H1 (cell line): Measurements from ENCODE around the gene CNDP1. TPM values are rescaled to one million over a fixed set of nuclear protein-coding genes. Genes with fewer than 3 reads are reported as not detected.

Source experiments
- CTCF ChIA-PET: fragments of 300-600 bp; sonication (Branson Sonifier 250); formaldehyde crosslinking; loops from one replicate; lab custom pipeline; 2021; ENCODE audit not compliant: partially characterized antibody; lab: Charles Lee
- POLR2A ChIA-PET: fragments of 300-600 bp; sonication (Branson Sonifier 250); formaldehyde crosslinking; loops from one replicate; lab custom pipeline; 2021; ENCODE audit warnings: inconsistent platforms; ENCODE audit not compliant: partially characterized antibody; lab: Charles Lee
- DNase-seq, 2 experiments: peaks; one replicate each; pipeline versions ENCODE4 v3.0.0 to v3.0.0-alpha.2; 2010 to 2022; ENCODE audit warnings: low spot score in 2 of 2, low read depth in 1 of 2, mixed read lengths in 1 of 2
- FAIRE-seq: peaks from 2 replicates; lab custom pipeline; 2011; peaks lifted over from hg19 to GRCh38; lab: Jason Lieb, UNC
- H2AFZ ChIP-seq: 2 replicates; pipeline ENCODE4 v1.8.1; 2012; ENCODE audit warnings: low read length, inconsistent platforms
- H2AK5ac ChIP-seq: 2 replicates; pipeline ENCODE4 v1.6.1; 2013; ENCODE audit warnings: low read depth, low read length
- H2BK120ac ChIP-seq: replicated peaks from 2 replicates; pipeline ENCODE3; 2013; ENCODE audit warnings: low read depth, low read length, inconsistent platforms
- H2BK12ac ChIP-seq: 2 replicates; pipeline ENCODE4 v1.6.1; 2013; ENCODE audit warnings: low read depth, low read length
- H2BK15ac ChIP-seq: 2 replicates; pipeline ENCODE4 v1.6.1; 2013; ENCODE audit warnings: low read length
- H2BK20ac ChIP-seq: 2 replicates; pipeline ENCODE4 v1.6.1; 2013; ENCODE audit warnings: low read length
- H2BK5ac ChIP-seq: 2 replicates; pipeline ENCODE4 v1.6.1; 2013; ENCODE audit warnings: low read depth, low read length
- H3K14ac ChIP-seq: 2 replicates; pipeline ENCODE4 v1.6.1; 2013; ENCODE audit warnings: inconsistent platforms; ENCODE audit not compliant: insufficient read length
- H3K18ac ChIP-seq: 2 replicates; pipeline ENCODE4 v1.6.1; 2013; ENCODE audit warnings: low read length; ENCODE audit errors: extremely low read depth
- H3K23ac ChIP-seq: 2 replicates; pipeline ENCODE4 v1.6.1; 2013; ENCODE audit warnings: inconsistent platforms; ENCODE audit not compliant: insufficient read length
- H3K23me2 ChIP-seq: 2 replicates; pipeline ENCODE4 v1.6.1; 2013; ENCODE audit warnings: low read depth, low read length
- H3K27ac ChIP-seq: 2 replicates; pipeline ENCODE4 v1.6.1; 2011; ENCODE audit warnings: low read depth, low read length, inconsistent platforms
- H3K27me3 ChIP-seq, 4 experiments: replicated peaks in 1 of 4; 1 replicate in 1 of 4; 2 replicates in 3 of 4; pipeline versions ENCODE4 v1.6.1 to v1.8.1; 2011 to 2013; ENCODE audit warnings: low read length in 3 of 4, mild to moderate bottlenecking in 3 of 4, inconsistent platforms in 2 of 4, mixed read lengths in 2 of 4, moderate library complexity in 1 of 4; ENCODE audit not compliant: control insufficient read depth in 3 of 4, insufficient read depth in 3 of 4; ENCODE audit errors: extremely low read depth in 1 of 4
- H3K36me3 ChIP-seq, 4 experiments: 2 replicates each; pipeline versions ENCODE4 v1.6.1 to v1.8.1; 2011 to 2013; ENCODE audit warnings: mild to moderate bottlenecking in 4 of 4, low read length in 3 of 4, moderate library complexity in 2 of 4, control low read depth in 1 of 4, inconsistent platforms in 1 of 4; ENCODE audit not compliant: insufficient read depth in 4 of 4, control insufficient read depth in 2 of 4
- H3K4ac ChIP-seq: replicated peaks from 2 replicates; pipeline ENCODE3; 2013; ENCODE audit warnings: low read length, low read depth, mixed read lengths, inconsistent platforms; ENCODE audit not compliant: insufficient read length
- H3K4me1 ChIP-seq, 4 experiments: replicated peaks in 1 of 4; 1 replicate in 1 of 4; 2 replicates in 3 of 4; pipeline versions ENCODE4 v1.6.1 to v1.8.1; 2011 to 2013; ENCODE audit warnings: low read length in 3 of 4, inconsistent platforms in 2 of 4, mixed read lengths in 1 of 4; ENCODE audit not compliant: insufficient read depth in 4 of 4, control insufficient read depth in 3 of 4
- H3K4me2 ChIP-seq, 2 experiments: 2 replicates each; pipeline versions ENCODE4 v1.6.1 to v1.8.1; 2011 to 2013; ENCODE audit warnings: low read depth in 2 of 2, low read length in 2 of 2, control low read depth in 1 of 2, inconsistent platforms in 1 of 2, mild to moderate bottlenecking in 1 of 2; ENCODE audit not compliant: insufficient read depth in 1 of 2
- H3K4me3 ChIP-seq, 4 experiments: fragments of 200-600, 300-600 bp in 1 of 4; sonication (generic), shearing (Covaris generic), sonication (Bioruptor Twin) in 1 of 4; 2 replicates each; pipeline versions ENCODE4 v1.5.1 to v1.8.1; 2011 to 2016; ENCODE audit warnings: low read length in 4 of 4, low read depth in 3 of 4, control low read depth in 2 of 4, inconsistent platforms in 2 of 4, mild to moderate bottlenecking in 2 of 4, mixed read lengths in 1 of 4, moderate library complexity in 1 of 4; ENCODE audit not compliant: insufficient read depth in 2 of 4; ENCODE audit errors: extremely low read depth in 1 of 4
- H3K56ac ChIP-seq: replicated peaks from 2 replicates; pipeline ENCODE3; 2013; ENCODE audit warnings: low read depth, mild to moderate bottlenecking, mixed read lengths, low read length, inconsistent platforms; ENCODE audit not compliant: insufficient read length
- H3K79me1 ChIP-seq: 2 replicates; pipeline ENCODE4 v1.6.1; 2013; ENCODE audit warnings: low read depth, low read length, control low read depth
- H3K79me2 ChIP-seq, 2 experiments: 2 replicates each; pipeline versions ENCODE4 v1.6.1 to v1.8.1; 2012 to 2013; ENCODE audit warnings: low read length in 2 of 2, mild to moderate bottlenecking in 2 of 2, inconsistent platforms in 1 of 2; ENCODE audit not compliant: insufficient read depth in 2 of 2, control insufficient read depth in 1 of 2
- H3K9ac ChIP-seq, 4 experiments: replicated peaks in 1 of 4; 1 replicate in 1 of 4; 2 replicates in 3 of 4; pipeline versions ENCODE4 v1.6.1 to v1.8.1; 2011 to 2013; ENCODE audit warnings: low read depth in 3 of 4, low read length in 3 of 4, control low read depth in 2 of 4, mild to moderate bottlenecking in 2 of 4, moderate library complexity in 2 of 4, inconsistent platforms in 1 of 4; ENCODE audit errors: extremely low read depth in 1 of 4
- H3K9me3 ChIP-seq, 2 experiments: 2 replicates each; pipeline versions ENCODE4 v1.6.1 to v1.8.1; 2012 to 2013; ENCODE audit warnings: mild to moderate bottlenecking in 2 of 2, moderate library complexity in 2 of 2, control low read depth in 1 of 2, inconsistent platforms in 1 of 2, low read depth in 1 of 2, low read length in 1 of 2, mixed read lengths in 1 of 2; ENCODE audit not compliant: insufficient read depth in 2 of 2
- H4K20me1 ChIP-seq, 2 experiments: replicated peaks in 1 of 2; 2 replicates each; pipeline versions ENCODE3 to v1.8.1; 2011 to 2013; ENCODE audit warnings: inconsistent platforms in 2 of 2, low read length in 2 of 2, mild to moderate bottlenecking in 1 of 2; ENCODE audit not compliant: insufficient read depth in 2 of 2, control insufficient read depth in 1 of 2
- H4K5ac ChIP-seq: 2 replicates; pipeline ENCODE4 v1.6.1; 2013; ENCODE audit warnings: low read length, low read depth, mixed read lengths, inconsistent platforms; ENCODE audit not compliant: insufficient read length
- H4K8ac ChIP-seq: 2 replicates; pipeline ENCODE4 v1.8.0; 2013; ENCODE audit warnings: mild to moderate bottlenecking, moderate library complexity, low read length, inconsistent platforms; ENCODE audit not compliant: insufficient read depth; ENCODE audit errors: extremely low read depth
- H4K91ac ChIP-seq: replicated peaks from 2 replicates; pipeline ENCODE3; 2013; ENCODE audit warnings: low read length, mixed read lengths, inconsistent platforms; ENCODE audit not compliant: insufficient read length
- MAFK ChIP-seq: IDR thresholded peaks from 2 replicates; pipeline ENCODE4 v1.6.1; 2012; ENCODE audit warnings: low read depth, mild to moderate bottlenecking, improper control_type of control experiment, low read length
- WGBS, 2 experiments: shearing (Covaris generic) in 1 of 2; methylation state at CpG; one replicate each; pipeline versions ENCODE4 v1.1.6 to v1.1.7; 2013 to 2015; ENCODE audit warnings: low lambda C conversion rate in 2 of 2, mixed read lengths in 2 of 2, inconsistent platforms in 1 of 2, low coverage in 1 of 2, missing lambda C conversion rate in 1 of 2; ENCODE audit not compliant: insufficient replicate concordance in 2 of 2, insufficient coverage in 1 of 2, insufficient read length in 1 of 2; ENCODE audit errors: extremely low coverage in 1 of 2, missing lambda C conversion rate in 1 of 2; 5-methylcytosine and 5-hydroxymethylcytosine counted together
- polyA plus RNA-seq, 7 experiments: library from polyadenylated mRNA; depleted of rRNA in 3 of 7; stranded (reverse) in 5 of 7; unstranded in 2 of 7; fragments of >200 nt in 5 of 7; fragments of 200-250 nt in 2 of 7; gene quantifications; 1 replicate in 5 of 7; 2 replicates in 1 of 7; 4 replicates in 1 of 7; pipeline versions ENCODE4 v1.2.1 to v1.2.3, GENCODE V29; 2011 to 2013; ENCODE audit warnings: missing spikeins in 2 of 7, mixed read lengths in 2 of 7
- total RNA-seq: library from RNA; stranded (reverse); fragmentation: NEBNext Ultra II Directional; extraction: Animal tissue kit (Norgen Biotek cat#: 25700); gene quantifications from 2 replicates; pipeline ENCODE4 v1.2.1, GENCODE V29; 2021
- TF ChIP-seq, protein P1 (sequence below), 3 experiments: IDR thresholded peaks; 1 replicate in 2 of 3; 2 replicates in 1 of 3; pipeline versions ENCODE4 v1.5.1 to v1.6.1; 2011; ENCODE audit warnings: low read length in 3 of 3, mild to moderate bottlenecking in 3 of 3, inconsistent platforms in 2 of 3, low read depth in 1 of 3, moderate library complexity in 1 of 3; ENCODE audit not compliant: insufficient read depth in 1 of 3; ENCODE audit errors: control extremely low read depth in 1 of 3

CNDP1 gene
- total and polyA plus RNA-seq, 2 of the 8 experiments (the other 6 are each of a cell fraction or from before 2014, with no cell fraction given): 0.09 TPM; not detected in 1

DNA sequence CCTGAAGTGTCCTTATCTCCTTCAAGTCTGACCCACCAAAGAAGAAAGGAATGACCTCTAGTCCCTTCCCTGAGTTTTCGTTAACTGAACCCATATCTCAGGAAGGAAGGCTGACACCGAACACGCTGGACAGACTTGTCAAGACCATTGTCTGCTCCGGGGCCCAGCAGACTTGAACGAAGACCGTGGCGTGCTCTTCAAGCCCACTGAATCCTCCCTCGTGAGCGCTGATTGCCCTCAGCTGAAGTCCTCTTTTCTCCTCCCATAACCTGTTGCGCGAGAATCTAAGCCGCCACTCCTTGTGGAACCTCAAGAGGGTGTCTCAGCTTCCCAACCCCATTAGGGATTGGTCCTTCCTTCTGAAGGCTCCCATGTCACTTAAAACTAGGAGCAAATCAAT, 634 bp upstream of the CNDP1 start:
- Histone ChIP-seq H2BK120ac (no peak overlapping the region), H3K79me2 (no peaks in the 10 kb centered on the region), H3K18ac (no peak overlapping the region), H3K27me3 (no peaks in the 10 kb centered on the region), H2AK5ac (no peak overlapping the region), H3K23ac (no peak overlapping the region), H4K5ac (no peak overlapping the region), H3K4ac (no peak overlapping the region), H2BK5ac (no peak overlapping the region), H3K23me2 (no peaks in the 10 kb centered on the region), H4K91ac (no peak overlapping the region), H2BK15ac (no peak overlapping the region), H3K9ac (no peak overlapping the region), H3K4me2 (no peak overlapping the region), H2BK20ac (no peak overlapping the region), H3K9me3 (no peaks in the 10 kb centered on the region), H3K4me3 (no peak overlapping the region), H3K36me3 (no peaks in the 10 kb centered on the region), H3K27ac (no peak overlapping the region), H2AFZ (no peak overlapping the region), H3K4me1 (no peaks in the 10 kb centered on the region; a peak in 1 of 7 replicates), H2BK12ac (no peak overlapping the region), H3K79me1 (no peaks in the 10 kb centered on the region), H4K8ac (no peak overlapping the region), H3K56ac (no peak overlapping the region), H3K14ac (no peak overlapping the region), H4K20me1 (no peaks in the 10 kb centered on the region)
- ChIA-PET POLR2A (interaction anchor here (1.0 kb wide), 1 partner anchor 38 kb away, joined by 3 read pairs; the partner anchor contains the start of gene CNDP2), CTCF (interaction anchor here (1.0 to 2.1 kb wide), 5 partner anchors 10 to 38 kb away, joined by 3 to 11 read pairs (median 4); no protein-coding TSS in a partner anchor)
- no peak for FAIRE-seq
- no peak for DNase-seq
- WGBS, 2 experiments: 96% methylated on average over 12 of the region's 12 CpGs; no CpG with 5 or more reads in 1 of the 2 experiments
- TF ChIP-seq, protein P1, sequence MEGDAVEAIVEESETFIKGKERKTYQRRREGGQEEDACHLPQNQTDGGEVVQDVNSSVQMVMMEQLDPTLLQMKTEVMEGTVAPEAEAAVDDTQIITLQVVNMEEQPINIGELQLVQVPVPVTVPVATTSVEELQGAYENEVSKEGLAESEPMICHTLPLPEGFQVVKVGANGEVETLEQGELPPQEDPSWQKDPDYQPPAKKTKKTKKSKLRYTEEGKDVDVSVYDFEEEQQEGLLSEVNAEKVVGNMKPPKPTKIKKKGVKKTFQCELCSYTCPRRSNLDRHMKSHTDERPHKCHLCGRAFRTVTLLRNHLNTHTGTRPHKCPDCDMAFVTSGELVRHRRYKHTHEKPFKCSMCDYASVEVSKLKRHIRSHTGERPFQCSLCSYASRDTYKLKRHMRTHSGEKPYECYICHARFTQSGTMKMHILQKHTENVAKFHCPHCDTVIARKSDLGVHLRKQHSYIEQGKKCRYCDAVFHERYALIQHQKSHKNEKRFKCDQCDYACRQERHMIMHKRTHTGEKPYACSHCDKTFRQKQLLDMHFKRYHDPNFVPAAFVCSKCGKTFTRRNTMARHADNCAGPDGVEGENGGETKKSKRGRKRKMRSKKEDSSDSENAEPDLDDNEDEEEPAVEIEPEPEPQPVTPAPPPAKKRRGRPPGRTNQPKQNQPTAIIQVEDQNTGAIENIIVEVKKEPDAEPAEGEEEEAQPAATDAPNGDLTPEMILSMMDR (IDR thresholded peaks at IDR 0.05; ENCODE audit: control extremely low read depth in 1 of 3, insufficient read depth in 1 of 3, low read depth in 1 of 3, low read length in 3 of 3): peak in 1 of 3 experiments; percentile 5; a peak in 1 of 4 replicates
- no peak for TF ChIP-seq MAFK
